Stimulated activated CD8-positive, alpha-beta memory T cell treated with anti-CD3 and anti-CD28 coated beads, Interleukin-7, amount 100 ng/mL, for 24 hours (primary cell): ENCODE results near the gene PPFIA1.

Experiments
- DNase-seq: peaks from one replicate; pipeline ENCODE4 v3.0.0-alpha.2; 2020; ENCODE audit warnings: low read depth

The PPFIA1 gene

GRCh38 chr11:70298243-70298915, 27.9 kb downstream of the PPFIA1 start:
- no peak for DNase-seq

GRCh38 chr11:70299636-70300035, 29.1 kb downstream of the PPFIA1 start:
- no peak for DNase-seq

GRCh38 chr11:70301191-70301590, 30.7 kb downstream of the PPFIA1 start:
- DNase-seq: no peak

- DNase-seq: no peak
Measured at GRCh38 chr11:70301721-70302418, 31.4 kb downstream of the PPFIA1 start.

GRCh38 chr11:70302419-70302752, 31.9 kb downstream of the PPFIA1 start:
- DNase-seq: no peak

GRCh38 chr11:70303070-70303469, 32.6 kb downstream of the PPFIA1 start:
- DNase-seq: no peak

- no peak for DNase-seq
Measured at GRCh38 chr11:70304208-70304603, 33.7 kb downstream of the PPFIA1 start.

- no peak for DNase-seq
Measured at GRCh38 chr11:70305501-70305900, 35.0 kb downstream of the PPFIA1 start.

- no peak for DNase-seq
Measured at GRCh38 chr11:70306586-70307033, 36.1 kb downstream of the PPFIA1 start.

- DNase-seq: no peak
Measured at GRCh38 chr11:70307176-70307575, 36.7 kb downstream of the PPFIA1 start.

- no peak for DNase-seq
Measured at GRCh38 chr11:70311616-70312015, 41.1 kb downstream of the PPFIA1 start.

- no peak for DNase-seq
Measured at GRCh38 chr11:70312401-70313357, 42.2 kb downstream of the PPFIA1 start.

GRCh38 chr11:70313945-70314344, 43.5 kb downstream of the PPFIA1 start:
- no peak for DNase-seq

- no peak for DNase-seq
Measured at GRCh38 chr11:70314730-70315129, 44.2 kb downstream of the PPFIA1 start.

GRCh38 chr11:70315716-70316115, 45.2 kb downstream of the PPFIA1 start:
- no peak for DNase-seq

GRCh38 chr11:70317581-70318305, 47.3 kb downstream of the PPFIA1 start:
- DNase-seq: no peak

GRCh38 chr11:70319396-70320076, 49.0 kb downstream of the PPFIA1 start:
- no peak for DNase-seq

- DNase-seq: no peak
Measured at GRCh38 chr11:70322666-70323065, 52.2 kb downstream of the PPFIA1 start.

GRCh38 chr11:70323806-70324205, 53.3 kb downstream of the PPFIA1 start:
- no peak for DNase-seq

- no peak for DNase-seq
Measured at GRCh38 chr11:70324376-70325115, 54.1 kb downstream of the PPFIA1 start.

- no peak for DNase-seq
Measured at GRCh38 chr11:70325824-70326223, 55.3 kb downstream of the PPFIA1 start.
